GM12873 (cell line): Measurements from ENCODE around the gene HOMER1.

Experiments
- TF ChIP-seq, protein P1 (sequence below): IDR thresholded peaks from 2 replicates; pipeline ENCODE4 v1.5.1; 2012; ENCODE audit warnings: low read depth, mild to moderate bottlenecking, moderate library complexity, low read length, control low read depth; ENCODE audit not compliant: insufficient read depth; ENCODE audit errors: missing control alignments

Gene HOMER1

DNA sequence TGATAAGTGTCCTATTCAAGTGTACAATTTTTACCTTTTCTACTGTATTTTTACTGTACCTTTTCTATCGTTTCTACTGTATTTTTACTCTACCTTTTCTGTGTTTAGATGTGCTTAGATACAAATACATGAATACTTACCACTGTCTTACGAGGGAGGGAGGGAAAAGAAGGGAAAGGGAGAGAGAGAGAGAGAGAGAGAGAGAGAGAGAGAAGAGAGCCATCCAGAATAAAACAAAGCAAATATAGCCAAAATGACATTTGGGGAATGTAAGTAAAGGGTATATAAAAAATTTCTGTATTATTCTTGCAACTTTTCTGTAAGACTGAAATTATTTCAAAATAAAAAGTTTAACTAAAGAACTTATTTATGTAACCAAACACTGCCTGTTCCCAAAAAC lies 121.2 kb downstream of the HOMER1 start:
- TF ChIP-seq, protein P1, sequence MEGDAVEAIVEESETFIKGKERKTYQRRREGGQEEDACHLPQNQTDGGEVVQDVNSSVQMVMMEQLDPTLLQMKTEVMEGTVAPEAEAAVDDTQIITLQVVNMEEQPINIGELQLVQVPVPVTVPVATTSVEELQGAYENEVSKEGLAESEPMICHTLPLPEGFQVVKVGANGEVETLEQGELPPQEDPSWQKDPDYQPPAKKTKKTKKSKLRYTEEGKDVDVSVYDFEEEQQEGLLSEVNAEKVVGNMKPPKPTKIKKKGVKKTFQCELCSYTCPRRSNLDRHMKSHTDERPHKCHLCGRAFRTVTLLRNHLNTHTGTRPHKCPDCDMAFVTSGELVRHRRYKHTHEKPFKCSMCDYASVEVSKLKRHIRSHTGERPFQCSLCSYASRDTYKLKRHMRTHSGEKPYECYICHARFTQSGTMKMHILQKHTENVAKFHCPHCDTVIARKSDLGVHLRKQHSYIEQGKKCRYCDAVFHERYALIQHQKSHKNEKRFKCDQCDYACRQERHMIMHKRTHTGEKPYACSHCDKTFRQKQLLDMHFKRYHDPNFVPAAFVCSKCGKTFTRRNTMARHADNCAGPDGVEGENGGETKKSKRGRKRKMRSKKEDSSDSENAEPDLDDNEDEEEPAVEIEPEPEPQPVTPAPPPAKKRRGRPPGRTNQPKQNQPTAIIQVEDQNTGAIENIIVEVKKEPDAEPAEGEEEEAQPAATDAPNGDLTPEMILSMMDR: no peak

DNA sequence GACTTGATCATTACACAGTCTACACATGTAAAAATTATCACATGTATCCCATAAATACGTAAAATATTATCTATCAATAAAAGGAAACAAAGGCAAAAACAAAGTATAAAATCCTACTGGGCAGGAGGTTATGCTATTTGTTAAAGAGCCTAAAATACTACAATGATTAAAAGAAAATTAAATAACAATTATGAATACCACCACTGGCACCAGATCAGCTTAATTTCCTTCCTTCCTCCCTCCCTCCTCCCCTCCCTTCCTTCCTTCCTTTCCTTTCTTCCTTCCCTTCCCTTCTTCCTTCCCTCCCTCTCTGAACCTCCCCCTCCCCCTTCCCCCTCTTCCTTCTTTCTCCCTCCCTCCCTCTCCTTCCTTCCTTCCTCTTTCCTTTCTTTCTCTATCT lies 127.3 kb downstream of the HOMER1 start:
- TF ChIP-seq, protein P1: no peak

DNA sequence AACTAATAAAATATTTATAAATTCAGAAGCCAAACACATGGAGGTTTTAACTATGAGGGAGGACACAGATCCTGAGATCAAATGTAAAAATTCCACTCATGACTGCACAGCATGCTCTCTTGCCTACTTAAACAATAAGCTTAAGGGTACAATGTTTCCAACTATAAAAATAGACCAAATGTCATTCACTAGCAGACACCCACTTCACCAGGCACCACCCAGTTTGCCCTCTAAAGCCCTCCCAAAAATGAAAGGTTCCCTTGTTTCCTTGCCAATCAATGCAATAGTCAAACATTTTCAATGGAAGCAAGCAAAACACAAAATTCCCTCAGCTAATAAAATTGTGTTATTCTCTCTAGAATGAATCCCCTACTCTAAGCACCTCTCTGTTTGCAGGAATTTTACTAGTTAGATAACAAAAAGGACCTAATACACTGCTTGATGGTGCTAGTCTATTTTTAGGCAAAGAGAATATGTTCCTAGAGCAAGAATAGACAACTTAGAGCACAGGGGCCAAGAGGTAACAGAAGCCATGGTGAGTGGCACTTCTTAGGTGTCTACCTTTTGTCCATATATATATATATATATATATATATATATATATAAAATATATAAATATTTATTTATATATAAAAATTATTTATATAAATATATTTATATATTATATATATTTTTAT lies 135.3 kb downstream of the HOMER1 start:
- TF ChIP-seq, protein P1: no peak

DNA sequence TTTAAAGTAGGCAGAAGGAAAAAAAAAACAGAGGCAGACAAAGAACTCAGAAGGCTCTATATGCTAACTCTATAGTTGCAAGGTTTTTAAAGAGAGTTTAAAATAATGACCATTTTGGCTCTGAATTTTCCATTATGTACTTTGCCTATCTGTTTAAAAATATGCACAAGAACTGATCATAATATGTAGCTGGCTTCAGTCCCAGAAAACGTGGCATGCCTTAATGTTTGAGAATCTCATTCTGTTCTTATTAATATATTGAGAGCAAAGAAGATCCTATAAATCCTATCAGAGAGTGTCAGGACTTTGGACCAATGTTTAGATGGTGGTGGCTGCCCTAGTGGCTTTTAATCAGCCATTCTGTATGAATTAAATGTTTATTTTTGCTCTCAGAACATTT lies 156.5 kb downstream of the HOMER1 start:
- TF ChIP-seq, protein P1: no peak

DNA sequence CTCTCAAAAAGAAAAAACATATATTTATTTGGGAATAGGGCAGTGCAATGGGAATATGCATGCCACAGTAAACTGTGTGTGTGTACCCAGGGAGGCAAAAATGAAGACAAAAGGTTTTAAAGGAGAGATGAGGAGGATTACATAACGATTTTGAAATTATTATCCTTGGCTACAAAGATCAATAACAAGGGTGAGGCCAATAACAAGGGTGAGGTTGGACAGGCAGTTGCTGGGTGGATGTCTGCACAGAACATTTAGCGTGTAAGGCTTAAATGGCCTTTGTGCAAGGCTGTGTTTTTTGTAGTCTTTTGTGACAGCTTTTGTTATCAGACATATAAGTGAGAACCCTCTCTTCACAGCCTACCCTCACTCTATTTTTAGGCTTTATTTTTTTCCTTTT lies 164.1 kb downstream of the HOMER1 start:
- TF ChIP-seq, protein P1: no peak

DNA sequence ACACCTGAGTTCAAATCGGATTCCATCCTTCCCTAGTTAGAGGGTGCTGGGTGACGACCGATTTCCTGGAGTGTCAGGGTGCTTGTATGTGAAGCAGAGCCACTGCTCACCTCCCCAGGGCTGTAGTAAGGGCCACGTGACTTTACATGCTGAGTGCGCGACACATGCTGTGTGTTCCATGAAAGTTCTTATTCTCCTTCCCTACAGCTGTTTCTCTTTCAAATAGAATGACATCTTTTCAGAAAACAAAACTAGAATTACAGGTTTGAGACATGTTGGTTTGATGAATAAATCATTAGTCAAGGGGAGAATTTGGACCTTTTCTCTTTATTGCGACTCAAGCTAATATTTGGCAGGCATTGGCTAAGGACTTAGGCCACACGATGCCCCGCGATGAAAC lies 164.9 kb downstream of the HOMER1 start:
- TF ChIP-seq, protein P1: no peak

DNA sequence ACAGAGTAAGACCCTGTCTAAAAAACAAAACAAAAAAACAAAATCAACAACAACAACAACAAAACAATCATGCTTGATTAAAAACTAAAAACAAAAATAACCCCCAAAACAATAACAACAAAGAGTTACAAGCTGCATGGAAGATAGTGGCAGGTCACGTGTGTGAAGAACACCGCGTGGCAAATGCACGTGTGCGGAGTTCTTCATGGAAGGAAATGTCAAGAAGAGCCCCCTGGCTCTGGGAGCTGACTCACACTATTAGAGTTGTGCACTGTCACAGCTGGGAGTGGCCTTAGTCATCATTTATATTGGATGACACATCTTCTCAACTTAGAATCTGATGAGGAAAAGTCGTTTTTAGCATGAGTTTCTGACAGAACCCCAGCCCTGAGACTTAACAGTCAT lies 167.5 kb downstream of the HOMER1 start:
- TF ChIP-seq, protein P1: no peak
